SK-N-SH (cell line): Measurements from ENCODE around the gene PHETA2.

Source experiments
- CHD2 ChIP-seq: fragments of 150-350 bp; IDR thresholded peaks from 2 replicates; pipeline ENCODE4 v1.6.1; 2018; ENCODE audit warnings: low read length; ENCODE audit not compliant: partially characterized antibody
- CTCF ChIP-seq: fragments of 200-600 bp; sonication (generic); IDR thresholded peaks from 2 replicates; pipeline ENCODE4 v1.6.1; 2017; ENCODE audit warnings: antibody characterized with exemption, mild to moderate bottlenecking, moderate library complexity
- JUND ChIP-seq: IDR thresholded peaks from 2 replicates; pipeline ENCODE4 v1.4.0; 2012
- MAX ChIP-seq: IDR thresholded peaks from 2 replicates; pipeline ENCODE4 v1.4.0; 2012; ENCODE audit warnings: low read depth
- POLR2AphosphoS5 ChIP-seq: IDR thresholded peaks from 2 replicates; pipeline ENCODE4 v1.6.1; 2012; ENCODE audit warnings: low read depth, low read length
- TAF1 ChIP-seq: IDR thresholded peaks from 2 replicates; pipeline ENCODE4 v1.6.1; 2012; ENCODE audit warnings: low read depth, mild to moderate bottlenecking, low read length, moderate library complexity, borderline replicate concordance
- TCF12 ChIP-seq: IDR thresholded peaks from 2 replicates; pipeline ENCODE4 v1.4.0; 2012

GRCh38 chr22:42026705-42027104, 47.3 kb upstream of the PHETA2 start:
- no peak for TF ChIP-seq CTCF
- no peak for TF ChIP-seq TAF1
- no peak for TF ChIP-seq TCF12
- no peak for TF ChIP-seq CHD2
- TF ChIP-seq POLR2AphosphoS5: no peak
- no peak for TF ChIP-seq MAX
- no peak for TF ChIP-seq JUND
